Activated gamma-delta T cell treated with anti-CD3 and anti-CD28 coated beads, Interleukin-2, amount 50 U/mL, for 16 hours (primary cell): ENCODE results near the gene PLA2G4E.

ENCODE experiments used
- DNase-seq: peaks from one replicate; pipeline ENCODE4 v3.0.0-alpha.2; 2020; ENCODE audit warnings: low read depth

The PLA2G4E gene

DNA sequence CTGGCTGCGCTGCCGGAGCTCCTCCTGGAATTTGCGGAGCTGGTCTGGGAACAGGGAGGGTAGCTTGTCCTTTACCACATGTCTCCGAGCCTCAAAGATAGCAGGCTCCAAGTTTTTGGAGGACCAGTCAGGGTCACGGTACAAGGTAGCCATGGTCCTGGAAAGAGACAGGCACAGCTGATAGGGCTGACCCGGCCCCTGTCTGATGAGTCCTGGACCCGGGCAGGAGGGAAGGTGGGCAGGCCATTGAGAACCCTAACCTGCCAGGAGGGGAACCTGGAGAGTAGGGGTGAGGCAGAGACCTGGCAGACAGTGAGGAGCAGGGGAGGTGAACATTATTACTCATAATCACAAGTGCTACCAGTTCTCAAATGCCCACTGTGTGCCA lies 28.0 kb downstream of the PLA2G4E start:
- no peak for DNase-seq

DNA sequence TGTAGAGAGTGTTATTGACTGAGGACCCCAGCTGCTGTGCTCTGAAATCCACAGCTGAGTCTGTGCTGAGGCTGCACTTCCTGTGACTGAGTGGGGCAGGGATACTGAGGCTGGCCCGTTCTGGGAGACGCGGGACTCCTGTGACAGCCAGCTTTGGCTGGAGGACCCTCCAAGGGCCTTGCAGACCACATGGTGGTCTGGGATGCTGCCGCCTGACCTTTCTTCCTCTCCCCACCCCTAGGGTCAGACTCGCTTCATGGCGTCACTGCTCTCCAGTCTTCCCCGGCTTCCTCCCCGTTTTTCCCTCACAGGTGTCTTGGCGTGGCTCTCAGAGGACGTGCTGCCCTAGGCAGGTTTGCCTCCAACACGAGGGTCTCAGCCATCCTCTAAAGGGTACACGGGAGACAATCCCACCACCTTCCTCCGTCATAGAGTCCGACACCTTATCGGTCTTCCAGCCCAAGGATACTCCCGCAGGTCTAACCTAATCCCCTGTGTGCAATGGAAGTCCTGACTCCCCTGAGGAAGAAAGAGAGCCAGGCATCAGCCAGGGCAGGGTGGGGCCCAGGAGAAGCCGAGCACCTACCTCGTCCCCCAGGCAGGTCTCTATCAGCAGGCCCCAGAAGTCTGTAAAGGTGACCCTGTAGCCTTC lies 28.6 kb downstream of the PLA2G4E start:
- no peak for DNase-seq

DNA sequence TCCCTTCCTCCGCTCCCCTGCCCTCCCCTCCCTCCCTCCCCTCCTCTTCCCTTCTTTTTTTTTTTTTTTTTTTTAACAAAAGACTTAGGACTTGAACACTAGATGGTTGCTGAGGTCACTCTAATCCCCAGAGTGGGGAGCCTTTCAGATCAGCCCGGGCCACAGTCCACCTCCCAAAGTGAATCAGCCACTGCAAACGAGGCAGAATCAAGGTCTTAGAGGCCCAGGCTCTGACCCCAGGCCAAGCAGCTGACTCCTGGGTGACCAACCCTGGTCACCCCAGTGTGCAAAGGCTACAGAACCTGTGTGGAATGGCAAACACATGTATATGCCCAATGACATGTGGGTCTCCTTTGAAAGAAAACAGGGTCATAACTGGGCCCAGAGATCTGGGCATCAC lies 30.2 kb downstream of the PLA2G4E start:
- no peak for DNase-seq

DNA sequence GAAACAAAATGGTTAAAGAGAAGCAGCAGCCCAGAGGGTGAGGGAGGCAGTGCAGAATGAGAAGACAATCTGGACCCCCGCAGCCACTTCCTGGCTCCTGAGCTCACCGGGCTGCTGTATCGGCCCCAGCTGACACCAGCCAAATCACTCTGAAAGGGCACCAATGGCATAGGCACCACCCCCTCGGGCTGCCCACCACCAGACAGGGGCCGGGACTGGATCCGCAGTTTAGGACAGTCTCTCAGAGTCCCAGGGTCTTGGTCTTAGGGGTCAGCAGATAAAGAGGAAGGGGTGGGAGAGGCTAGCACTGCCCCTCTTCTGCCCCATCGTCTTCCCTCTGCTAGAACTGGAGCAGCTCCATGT lies 30.6 kb downstream of the PLA2G4E start:
- no peak for DNase-seq

- DNase-seq = peak; percentile 72
These were observed 31.1 kb downstream of the PLA2G4E start for GRCh38 chr15:41989573-41990242.

DNA sequence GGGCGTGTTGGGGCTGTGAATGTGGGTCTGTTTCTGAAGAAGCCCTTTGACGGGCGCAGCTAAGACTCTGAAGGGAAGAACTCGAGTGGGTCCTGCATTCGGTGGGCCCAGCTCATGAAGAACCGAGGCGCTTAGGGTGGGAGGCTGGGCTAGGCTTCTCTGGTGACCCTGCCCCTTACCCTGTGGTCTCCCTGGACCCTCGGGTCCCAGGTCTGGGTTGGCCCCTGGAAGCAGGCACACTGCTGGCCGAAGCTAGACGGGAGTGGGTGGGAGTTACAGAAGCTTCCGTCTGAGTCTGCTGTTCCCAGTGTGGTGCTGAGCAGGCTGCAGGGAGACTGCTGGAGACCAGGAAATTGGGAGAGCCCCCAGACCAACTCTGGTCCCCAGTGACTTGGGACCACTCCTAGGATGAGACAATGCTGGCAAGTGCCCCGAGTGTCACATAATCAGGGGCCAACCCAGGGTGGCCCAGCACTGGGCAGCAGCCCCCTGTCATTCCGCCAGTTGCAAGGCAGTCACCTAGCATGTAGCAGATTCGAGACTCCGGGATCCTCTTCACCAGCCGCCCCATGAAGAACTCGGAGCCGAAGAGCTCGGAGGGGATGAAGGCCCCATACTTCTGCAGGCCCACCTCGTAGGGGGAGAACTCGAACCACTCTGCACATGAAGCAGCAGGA lies 31.8 kb downstream of the PLA2G4E start:
- DNase-seq = no peak

DNA sequence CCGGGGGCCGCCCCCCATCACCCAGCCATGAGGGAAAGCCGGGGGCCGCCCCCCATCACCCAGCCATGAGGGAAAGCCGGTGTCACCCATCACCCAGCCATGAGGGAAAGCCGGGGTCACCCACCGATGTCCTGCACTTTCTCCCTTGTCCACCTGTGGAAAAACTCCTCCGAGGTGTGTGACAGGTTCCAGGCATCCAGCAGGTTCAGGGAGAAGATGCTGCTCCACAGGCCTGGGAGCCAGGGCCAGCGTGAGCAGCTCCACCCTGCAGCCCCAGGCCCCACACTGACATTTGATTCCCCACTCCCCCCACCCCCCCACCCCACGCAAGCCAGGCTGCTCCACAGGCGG lies 32.9 kb downstream of the PLA2G4E start:
- no peak for DNase-seq

DNA sequence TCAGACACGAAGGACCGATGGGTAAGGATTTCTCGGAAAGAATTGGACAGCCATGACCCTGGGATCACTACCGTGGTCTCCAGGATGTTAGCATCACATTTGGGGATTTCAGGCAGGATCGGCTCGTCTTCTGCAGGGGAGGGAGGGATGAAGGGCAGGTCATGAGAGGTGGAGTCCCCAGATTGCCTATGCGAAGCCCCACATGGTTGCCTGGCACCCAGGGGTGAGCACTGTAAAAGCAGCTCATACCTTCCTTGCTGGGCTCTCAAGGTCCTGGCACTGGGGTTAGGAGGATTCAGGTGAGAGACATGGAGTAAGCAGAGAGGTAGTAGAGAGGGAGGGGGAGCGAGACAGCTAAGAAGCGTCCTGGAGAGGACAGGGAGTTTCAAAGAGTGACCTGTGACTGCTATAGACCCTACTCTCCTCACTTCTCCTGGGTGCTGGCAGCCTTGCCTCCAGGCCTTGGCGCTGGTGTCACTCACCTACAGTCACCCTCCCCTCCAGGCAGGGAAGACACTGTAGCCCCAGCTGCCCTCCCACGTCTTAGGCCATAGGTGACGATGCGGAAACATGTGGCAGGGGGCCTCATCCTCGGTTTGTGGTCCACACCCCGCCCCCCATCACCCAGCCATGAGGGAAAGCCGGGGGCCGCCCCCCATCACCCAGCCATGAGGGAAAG lies 33.5 kb downstream of the PLA2G4E start:
- no peak for DNase-seq

GRCh38 chr15:41985236-41986160 lies 35.3 kb downstream of the PLA2G4E start:
- no peak for DNase-seq

DNA sequence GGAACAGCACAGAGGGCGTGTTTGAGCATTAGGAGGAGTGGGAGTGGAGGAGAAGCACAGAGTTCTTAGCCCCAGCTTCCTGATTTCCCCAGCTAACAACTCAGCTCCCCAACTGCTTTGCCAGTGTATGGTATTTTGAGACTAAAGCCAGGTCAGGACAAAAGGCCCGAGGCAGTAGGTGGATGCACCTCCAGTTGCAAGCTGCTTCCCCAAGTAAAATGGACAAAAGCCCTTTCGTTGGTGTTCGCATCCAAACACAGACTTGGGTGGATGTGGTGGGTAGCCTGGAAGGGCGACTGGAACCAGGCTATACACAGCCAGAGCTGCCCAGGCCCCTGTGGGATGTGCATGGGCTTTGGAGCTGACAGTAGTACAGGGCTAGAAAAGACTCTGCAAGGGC lies 36.2 kb downstream of the PLA2G4E start:
- DNase-seq = no peak

GRCh38 chr15:41983621-41984571 lies 36.9 kb downstream of the PLA2G4E start:
- no peak for DNase-seq

GRCh38 chr15:41983221-41983620 lies 37.6 kb downstream of the PLA2G4E start:
- no peak for DNase-seq

DNA sequence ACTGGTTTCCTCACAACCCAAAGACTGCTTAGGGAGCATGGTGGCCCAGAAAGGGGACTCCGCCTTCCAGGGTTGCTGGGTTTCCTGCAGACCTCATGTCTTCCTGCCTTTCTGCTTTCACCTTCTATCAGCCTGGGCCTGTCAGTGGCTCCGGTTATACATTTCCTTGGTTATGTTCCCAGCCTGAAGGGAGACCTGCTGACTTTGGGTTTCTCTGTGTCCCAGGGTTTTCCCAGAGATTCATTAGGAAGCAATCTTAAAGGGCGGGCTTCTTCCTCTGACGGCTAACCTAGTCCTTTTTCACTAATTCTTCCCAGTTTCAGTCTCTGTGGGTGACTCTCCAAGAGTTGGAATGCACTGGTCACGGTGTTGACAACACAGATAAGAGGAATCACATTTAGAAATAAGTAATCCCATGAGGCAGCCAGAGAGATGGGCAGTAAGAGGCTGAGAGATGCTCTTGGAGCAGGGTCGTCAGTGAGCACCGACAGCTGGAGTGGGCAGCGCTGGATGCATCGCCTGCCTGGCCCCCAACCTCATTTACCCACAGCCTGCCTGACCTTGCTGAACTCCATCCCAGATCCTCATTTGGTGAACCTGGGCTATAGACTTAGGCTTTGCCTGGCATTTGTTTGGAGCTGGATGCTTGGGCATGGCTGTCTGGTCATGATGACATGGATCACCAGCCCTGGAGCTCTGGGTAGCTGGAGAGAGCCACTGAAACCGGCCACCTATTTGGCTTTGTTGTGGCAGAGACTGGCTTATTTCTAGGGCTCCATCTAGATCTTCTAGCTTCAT lies 38.5 kb downstream of the PLA2G4E start:
- DNase-seq = no peak

GRCh38 chr15:41981371-41982132 lies 39.3 kb downstream of the PLA2G4E start:
- DNase-seq = no peak

GRCh38 chr15:41980654-41981323 lies 40.1 kb downstream of the PLA2G4E start:
- DNase-seq = no peak

DNA sequence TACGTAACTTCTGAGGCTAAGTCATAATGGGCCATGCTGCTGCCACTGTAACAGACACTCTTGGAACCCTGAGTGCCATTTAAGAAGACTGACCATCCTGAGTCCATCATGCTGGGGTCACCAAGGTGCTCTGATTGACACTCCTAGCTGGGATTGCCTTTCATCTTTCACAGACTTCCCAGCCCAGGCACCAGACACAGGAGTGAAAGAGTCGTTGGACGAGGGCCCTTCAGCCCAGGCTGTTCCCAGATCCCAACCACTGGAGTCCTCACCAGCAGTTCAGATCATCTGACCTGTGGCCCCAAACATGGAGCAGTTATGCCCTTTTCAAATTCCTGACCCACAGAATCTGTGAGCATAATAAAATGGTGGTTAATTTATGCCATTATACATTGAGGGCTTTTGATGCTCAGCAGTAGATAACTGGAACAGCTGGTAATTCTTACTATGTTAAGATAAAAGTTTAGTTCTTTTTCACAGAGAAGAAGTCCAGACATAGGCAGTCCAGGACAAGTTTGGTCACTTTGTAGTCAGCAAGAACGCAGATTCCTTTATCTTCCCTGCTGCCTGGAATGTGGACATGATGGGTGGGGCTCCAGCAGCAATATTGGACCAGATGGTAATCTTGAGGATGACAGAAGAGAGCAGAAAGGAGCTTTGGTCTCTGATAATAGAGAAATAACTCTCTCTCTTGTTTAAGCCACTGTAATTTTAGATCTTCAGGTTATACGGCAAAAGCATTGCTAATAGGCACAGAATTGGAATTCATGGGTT lies 41.2 kb downstream of the PLA2G4E start:
- no peak for DNase-seq

- no peak for DNase-seq
These were observed 42.3 kb downstream of the PLA2G4E start for GRCh38 chr15:41978534-41978933.
